ENCODE results near the gene ECE1. TPM values are rescaled to one million over a fixed set of nuclear protein-coding genes. Genes with fewer than 3 reads are reported as not detected.

ECE1 gene
- total and polyA plus RNA-seq, 2 of the 8 experiments (the other 6 are each of a cell fraction or from before 2014, with no cell fraction given), result 21.4 to 36.8 TPM

GRCh38 chr1:21206117-21206516 is 84.1 kb downstream of the ECE1 start:
- Histone ChIP-seq H3K9ac (replicated peaks in 1 of 4; ENCODE audit: extremely low read depth in 1 of 4, low read depth in 3 of 4, low read length in 3 of 4) (no peak overlapping the region), H3K4me1 (replicated peaks in 1 of 4; ENCODE audit: control insufficient read depth in 3 of 4, insufficient read depth in 4 of 4, low read length in 3 of 4) (no peaks in the 10 kb centered on the region), H2BK5ac (ENCODE audit: low read depth, low read length) (no peak overlapping the region), H2AK5ac (ENCODE audit: low read depth, low read length) (no peak overlapping the region), H3K79me1 (ENCODE audit: low read depth, low read length) (no peaks in the 10 kb centered on the region), H2BK20ac (ENCODE audit: low read length) (no peak overlapping the region), H3K36me3 (ENCODE audit: control insufficient read depth in 2 of 4, insufficient read depth in 4 of 4, low read length in 3 of 4) (no peaks in the 10 kb centered on the region), H4K20me1 (replicated peaks in 1 of 2; ENCODE audit: control insufficient read depth in 1 of 2, insufficient read depth in 2 of 2, low read length in 2 of 2) (no peaks in the 10 kb centered on the region), H2BK12ac (ENCODE audit: low read depth, low read length) (no peak overlapping the region), H3K27ac (ENCODE audit: low read depth, low read length) (no peak overlapping the region), H3K14ac (ENCODE audit: insufficient read length) (no peak overlapping the region), H3K4me3 (ENCODE audit: extremely low read depth in 1 of 4, insufficient read depth in 2 of 4, low read depth in 3 of 4, low read length in 4 of 4) (no peak overlapping the region), H3K27me3 (replicated peaks in 1 of 4; ENCODE audit: control insufficient read depth in 3 of 4, extremely low read depth in 1 of 4, insufficient read depth in 3 of 4, low read length in 3 of 4) (no peaks in the 10 kb centered on the region), H3K4me2 (ENCODE audit: insufficient read depth in 1 of 2, low read depth in 2 of 2, low read length in 2 of 2) (no peak overlapping the region), H3K56ac (replicated peaks; ENCODE audit: insufficient read length, low read depth, low read length) (no peak overlapping the region), H3K18ac (ENCODE audit: extremely low read depth, low read length) (no peak overlapping the region), H2AFZ (ENCODE audit: low read length) (no peak overlapping the region), H4K8ac (ENCODE audit: extremely low read depth, insufficient read depth, low read length) (no peak overlapping the region), H3K9me3 (ENCODE audit: insufficient read depth in 2 of 2, low read depth in 1 of 2, low read length in 1 of 2) (no peaks in the 10 kb centered on the region), H3K79me2 (ENCODE audit: control insufficient read depth in 1 of 2, insufficient read depth in 2 of 2, low read length in 2 of 2) (no peaks in the 10 kb centered on the region), H2BK120ac (replicated peaks; ENCODE audit: low read depth, low read length) (no peak overlapping the region), H4K91ac (replicated peaks; ENCODE audit: insufficient read length, low read length) (no peak overlapping the region), H2BK15ac (ENCODE audit: low read length) (no peak overlapping the region), H3K23ac (ENCODE audit: insufficient read length) (no peak overlapping the region), H4K5ac (ENCODE audit: insufficient read length, low read depth, low read length) (no peak overlapping the region), H3K23me2 (ENCODE audit: low read depth, low read length) (no peaks in the 10 kb centered on the region), H3K4ac (replicated peaks; ENCODE audit: insufficient read length, low read depth, low read length) (no peak overlapping the region)
- ChIA-PET CTCF (ENCODE audit: partially characterized antibody) (interaction anchor here (0.6 to 2.0 kb wide), 5 partner anchors 11 to 329 kb away, joined by 3 to 9 read pairs (median 4); no protein-coding TSS in a partner anchor), POLR2A (ENCODE audit: partially characterized antibody) (no interaction called here)
- FAIRE-seq (no peak), DNase-seq (ENCODE audit: low read depth in 1 of 2, low spot score in 2 of 2) (no peak)
- WGBS, 2 experiments (ENCODE audit: extremely low coverage in 1 of 2, insufficient coverage in 1 of 2, insufficient read length in 1 of 2, insufficient replicate concordance in 2 of 2, low coverage in 1 of 2, low lambda C conversion rate in 2 of 2, missing lambda C conversion rate in 1 of 2), result 86% methylated on average over 2 of the region's 2 CpGs; no CpG with 5 or more reads in 1 of the 2 experiments
- TF ChIP-seq HDAC2 (IDR thresholded peaks at IDR 0.05; ENCODE audit: borderline replicate concordance in 1 of 2, low read depth in 2 of 2, low read length in 2 of 2) (no peak), SIX5 (IDR thresholded peaks at IDR 0.05; ENCODE audit: low read depth, low read length) (no peak)
